Measurements from ENCODE around the gene STAG3.
"Not testable (repeated sequence)": the region's sequence is repeated elsewhere in the genome, so short reads cannot be mapped to it uniquely, and the experiment has no call there.

The STAG3 gene

DNA sequence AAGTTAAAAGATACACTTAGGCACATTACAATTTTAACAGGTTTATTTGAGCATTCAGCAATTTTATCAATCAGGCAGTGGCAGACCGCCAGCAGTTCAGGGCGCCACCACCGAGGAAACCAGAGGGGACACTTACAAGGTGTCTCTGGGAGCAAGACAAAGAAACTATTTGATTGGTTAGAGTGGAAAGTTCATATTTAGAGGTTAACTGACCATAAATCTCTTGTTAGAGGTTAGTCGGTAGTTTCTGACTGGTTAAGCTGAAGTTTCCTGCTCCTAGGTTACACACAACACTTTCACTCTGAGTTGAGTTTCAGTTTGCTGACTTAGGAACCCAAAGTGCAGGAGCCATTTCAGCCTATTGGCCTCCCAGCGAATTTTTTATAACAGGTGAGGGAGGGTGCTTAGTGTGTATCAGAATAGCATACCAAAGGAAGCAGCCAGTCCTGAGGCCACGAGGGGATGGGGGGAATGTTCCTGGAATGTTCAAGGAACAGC, 31.2 kb downstream of the STAG3 start:
- H3K27me3 Mint-ChIP-seq (ENCODE audit: low read depth): no peaks in the 10 kb centered on the region
- peak overlapping the region; percentile 86 for H3K27ac Mint-ChIP-seq
- H3K9me3 Mint-ChIP-seq: no peaks in the 10 kb centered on the region
- peak overlapping the region; percentile 72 for H3K4me3 Mint-ChIP-seq
- peaks cover 44% of the 10 kb centered on the region for H3K4me1 Mint-ChIP-seq (ENCODE audit: low read depth)
- H3K36me3 Mint-ChIP-seq (ENCODE audit: low read depth): peaks cover 17% of the 10 kb centered on the region

DNA sequence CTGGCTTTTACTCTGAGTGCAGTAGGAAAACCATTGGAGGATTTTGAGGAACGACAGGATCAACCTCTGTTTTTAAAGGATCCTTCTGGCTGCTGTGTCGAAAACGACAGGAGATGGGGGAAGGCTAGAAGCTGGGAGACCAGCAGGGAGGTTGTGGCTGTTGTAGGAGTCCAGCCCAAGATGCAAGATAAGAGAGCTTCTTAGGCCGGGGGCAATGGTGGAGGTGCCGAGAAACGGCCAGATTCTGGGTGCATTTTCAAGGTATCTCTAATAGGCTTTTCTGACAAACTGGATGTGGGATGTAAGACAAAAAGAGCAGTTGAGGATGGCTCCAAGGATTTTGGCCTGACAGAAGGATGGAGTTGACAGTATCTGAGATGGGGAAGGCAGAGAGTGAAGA, 31.8 kb downstream of the STAG3 start:
- peak overlapping the region; percentile 72 for H3K4me3 Mint-ChIP-seq
- peaks cover 14% of the 10 kb centered on the region for H3K36me3 Mint-ChIP-seq (ENCODE audit: low read depth)
- no peaks in the 10 kb centered on the region for H3K27me3 Mint-ChIP-seq (ENCODE audit: low read depth)
- H3K9me3 Mint-ChIP-seq: no peaks in the 10 kb centered on the region
- peaks cover 44% of the 10 kb centered on the region for H3K4me1 Mint-ChIP-seq (ENCODE audit: low read depth)
- peak overlapping the region; percentile 86 for H3K27ac Mint-ChIP-seq

DNA sequence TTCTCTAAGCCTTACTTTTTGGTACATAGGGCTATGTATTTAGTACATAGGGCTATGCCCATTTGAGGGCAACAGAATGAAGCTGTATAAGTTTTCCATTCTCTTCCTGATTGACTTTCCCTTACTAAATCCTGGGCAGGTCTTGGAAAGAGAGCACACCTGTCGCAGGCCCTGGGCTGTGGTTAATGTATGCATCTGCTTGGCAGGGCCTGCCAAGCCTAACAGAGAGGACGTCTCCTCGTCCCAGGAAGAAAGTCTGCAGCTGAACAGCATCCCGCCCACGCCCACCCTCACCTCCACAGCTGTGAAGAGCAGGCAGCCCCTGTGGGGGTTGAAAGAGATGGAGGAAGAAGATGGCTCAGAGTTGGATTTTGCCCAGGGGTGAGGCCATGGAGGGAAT, 33.1 kb downstream of the STAG3 start:
- Mint-ChIP-seq H3K27me3 (ENCODE audit: low read depth) (no peaks in the 10 kb centered on the region), H3K9me3 (no peaks in the 10 kb centered on the region), H3K27ac (peak overlapping the region; percentile 76), H3K36me3 (ENCODE audit: low read depth) (peaks cover 16% of the 10 kb centered on the region), H3K4me1 (ENCODE audit: low read depth) (peaks cover 54% of the 10 kb centered on the region), H3K4me3 (peak overlapping the region; percentile 22)

DNA sequence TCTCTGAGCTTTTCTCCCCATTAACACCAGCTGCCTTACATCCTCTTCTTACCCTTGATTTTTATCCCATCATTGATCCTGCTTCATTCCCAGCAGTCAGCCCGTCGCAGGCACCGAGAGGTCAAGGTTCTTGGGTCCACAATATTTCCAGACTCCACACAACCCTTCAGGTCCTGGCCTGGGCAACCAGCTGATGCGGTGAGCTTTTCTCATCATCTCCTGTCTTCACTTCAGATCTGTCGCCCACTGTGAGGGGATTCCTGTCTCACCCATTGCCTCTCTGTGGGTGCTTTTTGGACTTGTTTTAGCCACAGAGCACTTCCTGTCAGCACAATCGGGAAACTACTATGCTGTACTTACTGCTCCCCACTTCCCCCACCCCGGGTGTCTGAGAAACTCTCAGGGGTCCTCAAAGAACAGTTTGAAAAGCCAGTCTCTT, 33.6 kb downstream of the STAG3 start:
- Mint-ChIP-seq H3K9me3 (no peaks in the 10 kb centered on the region), H3K4me3 (peak overlapping the region; percentile 87), H3K4me1 (ENCODE audit: low read depth) (peaks cover 56% of the 10 kb centered on the region), H3K27ac (peak overlapping the region; percentile 98), H3K36me3 (ENCODE audit: low read depth) (peaks cover 16% of the 10 kb centered on the region), H3K27me3 (ENCODE audit: low read depth) (no peaks in the 10 kb centered on the region)

DNA sequence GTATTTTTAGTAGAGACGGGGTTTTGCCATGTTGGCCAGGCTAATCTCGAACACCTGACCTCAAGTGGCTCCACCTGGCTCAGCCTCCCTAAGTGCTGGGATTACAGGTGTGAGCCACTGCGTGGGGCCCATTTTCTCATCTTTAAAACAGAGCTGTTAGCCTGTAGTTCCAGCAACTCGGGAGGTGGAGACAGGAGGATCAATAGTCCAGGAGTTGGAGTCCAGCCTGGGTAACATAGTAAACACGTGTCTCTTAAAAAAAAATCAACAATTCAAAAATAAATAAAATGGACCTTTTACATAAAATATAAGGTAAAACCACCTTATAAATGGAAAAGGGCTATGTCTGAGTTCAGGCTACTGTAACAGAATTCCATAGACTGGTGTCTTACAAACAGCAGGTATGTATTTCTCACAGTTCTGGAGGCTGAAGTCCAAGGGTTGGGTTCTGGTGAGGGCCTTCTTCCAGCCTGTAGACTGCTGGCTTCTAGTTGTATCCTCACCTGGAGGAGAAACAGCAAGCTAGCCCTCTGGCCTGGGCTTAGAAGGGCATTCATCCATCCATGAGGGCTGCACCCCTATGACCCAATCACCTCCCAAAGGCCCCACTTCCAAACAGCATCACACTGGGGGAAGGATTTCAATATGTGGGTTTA, 35.0 kb downstream of the STAG3 start:
- H3K4me3 Mint-ChIP-seq: no peak overlapping the region
- H3K36me3 Mint-ChIP-seq (ENCODE audit: low read depth): peaks cover 11% of the 10 kb centered on the region
- H3K9me3 Mint-ChIP-seq: no peaks in the 10 kb centered on the region
- H3K27me3 Mint-ChIP-seq (ENCODE audit: low read depth): no peaks in the 10 kb centered on the region
- peaks cover 65% of the 10 kb centered on the region for H3K4me1 Mint-ChIP-seq (ENCODE audit: low read depth)
- peak overlapping the region; percentile 41 for H3K27ac Mint-ChIP-seq

DNA sequence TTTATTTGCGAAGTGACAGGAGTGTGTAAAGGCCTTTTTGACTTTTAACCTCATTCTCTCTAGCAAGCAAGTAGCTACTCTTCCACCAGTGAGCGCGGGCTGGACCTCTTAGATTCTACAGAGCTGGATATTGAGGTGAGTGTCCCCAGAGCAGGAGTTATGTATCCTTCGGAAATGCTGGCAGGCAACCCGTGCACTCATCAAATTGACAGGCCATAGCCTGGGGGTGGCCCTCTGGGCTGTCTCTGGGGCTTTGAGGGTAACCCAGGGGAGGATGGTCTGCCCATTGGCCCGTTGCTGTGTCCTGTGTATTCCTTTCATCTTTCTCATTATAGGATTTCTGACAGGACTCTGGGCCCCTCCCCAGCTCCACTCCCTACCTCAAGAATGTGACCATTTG, 36.0 kb downstream of the STAG3 start:
- H3K27ac Mint-ChIP-seq: peak overlapping the region; percentile 41
- H3K9me3 Mint-ChIP-seq: no peaks in the 10 kb centered on the region
- H3K4me1 Mint-ChIP-seq (ENCODE audit: low read depth): peaks cover 63% of the 10 kb centered on the region
- peaks cover 11% of the 10 kb centered on the region for H3K36me3 Mint-ChIP-seq (ENCODE audit: low read depth)
- no peak overlapping the region for H3K4me3 Mint-ChIP-seq
- no peaks in the 10 kb centered on the region for H3K27me3 Mint-ChIP-seq (ENCODE audit: low read depth)

DNA sequence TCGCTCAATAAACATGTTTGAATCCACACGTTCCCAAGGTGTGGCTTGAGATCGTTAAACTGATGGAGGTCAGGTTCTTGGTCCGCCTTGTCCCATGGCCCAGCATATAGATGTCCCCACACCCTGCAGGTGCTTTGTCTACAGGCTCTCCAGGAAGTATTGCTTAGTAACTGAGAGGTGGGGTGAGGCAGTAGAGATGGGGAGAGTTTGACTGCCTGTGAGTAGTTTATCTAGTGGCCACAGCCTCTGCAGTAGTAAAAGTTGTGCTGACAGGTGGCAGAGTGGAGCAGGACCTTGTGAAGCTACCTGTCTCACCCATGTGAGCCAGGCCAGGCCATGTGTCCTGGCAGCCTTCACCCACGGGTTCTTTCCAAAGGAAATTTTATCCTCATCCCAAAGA, 36.6 kb downstream of the STAG3 start:
- not testable (repeated sequence) for H3K9me3 Mint-ChIP-seq; H3K27me3 Mint-ChIP-seq (ENCODE audit: low read depth)
- Mint-ChIP-seq H3K4me1 (ENCODE audit: low read depth) (peaks cover 62% of the 10 kb centered on the region), H3K36me3 (ENCODE audit: low read depth) (peaks cover 10% of the 10 kb centered on the region), H3K4me3 (peak overlapping the region; percentile 43), H3K27ac (peak overlapping the region; percentile 68)

DNA sequence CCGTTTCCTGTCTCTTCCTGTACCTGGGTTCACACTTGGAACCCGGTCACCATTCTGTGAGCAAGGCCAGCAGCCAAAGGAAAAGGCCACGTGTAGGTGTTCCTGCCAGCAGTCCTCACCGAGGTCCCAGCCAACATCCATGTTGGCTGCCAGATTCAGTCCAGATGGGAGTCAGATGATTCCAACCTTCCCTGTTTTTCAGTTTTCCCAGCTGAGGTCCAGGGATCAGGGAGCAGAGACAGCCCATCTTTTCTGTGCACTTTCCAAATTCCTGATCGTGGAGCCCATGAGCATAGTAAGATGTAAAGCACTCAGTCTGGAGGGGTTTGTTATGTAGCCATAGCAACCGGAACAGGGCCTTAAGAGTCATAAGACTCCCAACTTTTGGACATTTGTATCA, 38.2 kb downstream of the STAG3 start:
- H3K4me1 Mint-ChIP-seq (ENCODE audit: low read depth): peaks cover 47% of the 10 kb centered on the region
- no peaks in the 10 kb centered on the region for H3K27me3 Mint-ChIP-seq (ENCODE audit: low read depth)
- H3K4me3 Mint-ChIP-seq: no peak overlapping the region
- H3K27ac Mint-ChIP-seq: no peak overlapping the region
- H3K9me3 Mint-ChIP-seq: no peaks in the 10 kb centered on the region
- H3K36me3 Mint-ChIP-seq (ENCODE audit: low read depth): peaks cover 17% of the 10 kb centered on the region

DNA sequence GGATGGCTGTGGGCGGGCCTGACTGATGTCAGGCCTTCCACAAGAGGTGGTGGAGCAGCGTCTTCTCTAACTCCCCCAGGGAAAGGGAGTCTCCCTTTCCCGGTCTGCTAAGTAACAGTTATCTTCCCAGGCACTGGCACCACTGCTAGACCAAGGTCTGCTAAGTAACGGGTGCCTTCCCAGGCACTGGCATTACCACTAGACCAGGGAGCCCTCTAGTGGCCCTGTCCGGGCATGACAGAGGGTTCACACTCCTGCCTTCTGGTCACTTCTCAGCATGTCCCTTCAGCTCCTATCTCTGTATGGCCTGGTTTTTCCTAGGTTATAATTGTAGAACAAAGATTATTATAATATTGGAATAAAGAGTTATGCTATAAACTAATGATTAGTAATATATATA, 40.2 kb downstream of the STAG3 start:
- Mint-ChIP-seq H3K27ac (peak overlapping the region; percentile 98), H3K4me1 (ENCODE audit: low read depth) (peaks cover 55% of the 10 kb centered on the region), H3K36me3 (ENCODE audit: low read depth) (peaks cover 31% of the 10 kb centered on the region)
- not testable (repeated sequence) for H3K9me3 Mint-ChIP-seq; H3K4me3 Mint-ChIP-seq; H3K27me3 Mint-ChIP-seq (ENCODE audit: low read depth)

DNA sequence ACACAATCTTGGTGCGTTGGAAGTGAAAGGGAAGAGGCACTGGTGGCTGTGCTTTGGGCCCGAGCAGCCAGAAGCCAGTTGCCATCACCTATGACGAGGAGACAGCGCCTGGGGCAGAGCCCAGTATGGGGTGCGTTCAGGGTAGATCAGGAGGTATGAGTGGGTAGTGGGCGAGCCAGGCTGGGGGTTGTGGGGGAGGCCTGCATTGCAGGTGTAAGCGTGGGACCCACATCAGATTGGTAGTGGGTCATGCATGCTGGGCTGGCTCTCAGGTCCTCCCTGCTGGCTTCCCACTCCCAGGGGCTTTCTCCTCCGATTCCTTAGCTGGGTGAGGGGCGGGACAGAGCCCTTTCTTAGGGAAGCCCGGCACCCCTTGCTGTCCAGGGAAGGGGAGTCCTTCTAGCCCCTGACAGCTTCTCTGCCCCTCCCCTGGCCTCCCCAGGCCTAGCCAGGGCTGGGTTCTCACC, 41.6 kb downstream of the STAG3 start:
- peaks cover 60% of the 10 kb centered on the region for H3K4me1 Mint-ChIP-seq (ENCODE audit: low read depth)
- H3K27ac Mint-ChIP-seq: peak overlapping the region; percentile 98
- peaks cover 40% of the 10 kb centered on the region for H3K36me3 Mint-ChIP-seq (ENCODE audit: low read depth)
- no peaks in the 10 kb centered on the region for H3K27me3 Mint-ChIP-seq (ENCODE audit: low read depth)
- peak overlapping the region; percentile 96 for H3K4me3 Mint-ChIP-seq
- H3K9me3 Mint-ChIP-seq: no peaks in the 10 kb centered on the region

DNA sequence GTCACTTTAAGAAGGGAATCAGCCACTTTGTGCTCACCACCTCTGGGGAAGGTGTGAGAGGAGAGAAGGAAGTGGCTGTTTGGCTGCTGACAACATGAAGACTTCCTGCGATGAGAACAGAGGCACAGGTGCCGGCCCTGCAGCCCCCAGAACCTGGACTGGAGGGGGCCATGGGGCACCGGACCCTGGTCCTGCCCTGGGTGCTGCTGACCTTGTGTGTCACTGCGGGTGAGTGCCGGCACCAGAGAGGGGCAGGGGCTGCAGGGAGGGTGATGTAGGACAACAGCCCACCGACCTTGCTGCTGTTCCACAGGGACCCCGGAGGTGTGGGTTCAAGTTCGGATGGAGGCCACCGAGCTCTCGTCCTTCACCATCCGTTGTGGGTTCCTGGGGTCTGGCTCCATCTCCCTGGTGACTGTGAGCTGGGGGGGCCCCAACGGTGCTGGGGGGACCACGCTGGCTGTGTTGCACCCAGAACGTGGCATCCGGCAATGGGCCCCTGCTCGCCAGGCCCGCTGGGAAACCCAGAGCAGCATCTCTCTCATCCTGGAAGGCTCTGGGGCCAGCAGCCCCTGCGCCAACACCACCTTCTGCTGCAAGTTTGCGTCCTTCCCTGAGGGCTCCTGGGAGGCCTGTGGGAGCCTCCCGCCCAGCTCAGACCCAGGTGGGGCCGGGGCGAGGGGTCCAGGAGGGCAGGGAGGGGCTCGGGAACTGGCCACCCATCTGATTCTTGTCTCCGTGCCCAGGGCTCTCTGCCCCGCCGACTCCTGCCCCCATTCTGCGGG, 42.3 kb downstream of the STAG3 start, which contains the start of gene PVRIG:
PVRIG (plus strand) TSS at position 149 of the 785 bp plus-strand sequence; CDS start at position 171, 22 bp downstream.
- peak within 1 kb of the TSS; percentile 96 for H3K4me3 Mint-ChIP-seq
- peaks cover 61% of the 10 kb centered on the region for H3K4me1 Mint-ChIP-seq (ENCODE audit: low read depth)
- not testable (repeated sequence) for H3K27me3 Mint-ChIP-seq (ENCODE audit: low read depth); H3K9me3 Mint-ChIP-seq
- peaks cover 44% of the 10 kb centered on the region for H3K36me3 Mint-ChIP-seq (ENCODE audit: low read depth)
- H3K27ac Mint-ChIP-seq: peak within 1 kb of the TSS; percentile 98

DNA sequence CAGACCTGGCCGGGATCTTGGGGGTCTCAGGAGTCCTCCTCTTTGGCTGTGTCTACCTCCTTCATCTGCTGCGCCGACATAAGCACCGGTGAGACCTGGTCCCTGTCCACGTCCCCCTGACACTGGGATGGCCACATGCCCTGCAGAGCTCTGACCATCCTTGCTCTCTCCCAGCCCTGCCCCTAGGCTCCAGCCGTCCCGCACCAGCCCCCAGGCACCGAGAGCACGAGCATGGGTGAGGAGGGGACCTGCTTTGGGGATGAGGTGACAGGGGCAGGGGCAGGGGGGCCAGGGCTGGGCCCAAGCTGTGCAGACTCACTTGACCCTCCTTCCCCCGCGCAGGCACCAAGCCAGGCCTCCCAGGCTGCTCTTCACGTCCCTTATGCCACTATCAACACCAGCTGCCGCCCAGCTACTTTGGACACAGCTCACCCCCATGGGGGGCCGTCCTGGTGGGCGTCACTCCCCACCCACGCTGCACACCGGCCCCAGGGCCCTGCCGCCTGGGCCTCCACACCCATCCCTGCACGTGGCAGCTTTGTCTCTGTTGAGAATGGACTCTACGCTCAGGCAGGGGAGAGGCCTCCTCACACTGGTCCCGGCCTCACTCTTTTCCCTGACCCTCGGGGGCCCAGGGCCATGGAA, 43.0 kb downstream of the STAG3 start:
- H3K4me3 Mint-ChIP-seq: peak overlapping the region; percentile 96
- peaks cover 56% of the 10 kb centered on the region for H3K4me1 Mint-ChIP-seq (ENCODE audit: low read depth)
- H3K36me3 Mint-ChIP-seq (ENCODE audit: low read depth): peaks cover 42% of the 10 kb centered on the region
- no peaks in the 10 kb centered on the region for H3K27me3 Mint-ChIP-seq (ENCODE audit: low read depth)
- no peaks in the 10 kb centered on the region for H3K9me3 Mint-ChIP-seq
- peak overlapping the region; percentile 98 for H3K27ac Mint-ChIP-seq

DNA sequence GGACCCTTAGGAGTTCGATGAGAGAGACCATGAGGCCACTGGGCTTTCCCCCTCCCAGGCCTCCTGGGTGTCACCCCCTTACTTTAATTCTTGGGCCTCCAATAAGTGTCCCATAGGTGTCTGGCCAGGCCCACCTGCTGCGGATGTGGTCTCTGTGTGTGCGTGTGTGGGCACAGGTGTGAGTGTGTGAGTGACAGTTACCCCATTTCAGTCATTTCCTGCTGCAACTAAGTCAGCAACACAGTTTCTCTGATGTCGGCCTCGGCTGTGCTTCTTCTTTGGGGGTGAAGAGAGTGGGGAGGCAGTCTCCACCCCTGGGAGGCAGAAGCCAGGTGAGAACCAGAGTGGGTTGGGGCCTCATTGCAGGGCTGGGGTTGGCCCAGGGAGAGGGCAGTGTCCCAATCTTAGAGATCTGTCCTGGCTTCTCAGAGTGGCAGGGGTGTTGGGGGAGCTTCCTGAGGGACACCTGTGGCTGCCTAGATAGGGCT, 43.6 kb downstream of the STAG3 start:
- Mint-ChIP-seq H3K9me3 (no peaks in the 10 kb centered on the region), H3K27ac (peak overlapping the region; percentile 98), H3K4me3 (peak overlapping the region; percentile 96), H3K4me1 (ENCODE audit: low read depth) (peaks cover 54% of the 10 kb centered on the region), H3K27me3 (ENCODE audit: low read depth) (no peaks in the 10 kb centered on the region), H3K36me3 (ENCODE audit: low read depth) (peaks cover 42% of the 10 kb centered on the region)

DNA sequence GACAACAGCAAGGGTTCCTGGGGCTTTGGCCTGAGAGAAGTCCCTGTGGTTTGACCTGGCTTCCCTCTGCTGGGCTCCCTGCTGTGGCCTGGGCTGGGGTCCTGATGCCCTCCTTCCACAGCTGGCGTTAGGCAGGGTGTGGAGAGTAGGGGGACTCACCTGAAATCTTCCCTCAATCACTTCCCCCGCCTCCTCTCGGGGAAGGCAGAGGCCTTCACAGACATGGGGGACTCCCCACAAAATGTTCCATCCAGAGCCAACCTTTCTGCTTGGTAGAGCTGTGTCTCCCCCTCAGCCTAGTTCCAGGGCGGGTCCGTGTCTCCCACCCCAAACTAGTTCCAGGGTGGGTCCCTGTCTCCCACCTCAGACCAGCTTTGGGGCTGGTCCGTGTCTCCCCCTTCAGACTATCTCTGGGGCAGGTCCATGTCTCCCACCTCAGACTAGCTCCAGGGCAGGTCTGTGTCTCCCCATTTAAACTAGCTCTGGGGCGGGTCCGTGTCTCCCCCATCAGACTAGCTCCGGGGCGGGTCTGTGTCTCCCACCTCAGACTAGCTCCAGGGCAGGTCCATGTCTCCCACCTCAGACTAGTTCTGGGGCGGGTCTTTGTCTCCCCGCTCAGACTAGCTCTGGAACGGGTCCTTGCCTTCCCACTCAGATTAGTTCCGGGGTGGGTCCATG, 44.2 kb downstream of the STAG3 start:
- Mint-ChIP-seq H3K9me3 (no peaks in the 10 kb centered on the region), H3K4me1 (ENCODE audit: low read depth) (peaks cover 53% of the 10 kb centered on the region), H3K4me3 (peak overlapping the region; percentile 96), H3K27me3 (ENCODE audit: low read depth) (no peaks in the 10 kb centered on the region), H3K36me3 (ENCODE audit: low read depth) (peaks cover 42% of the 10 kb centered on the region), H3K27ac (peak overlapping the region; percentile 98)

Measured in T-helper 1 cell treated with Interleukin-12 subunit alpha and Interleukin-12 subunit beta and Interleukin-4 antibody, amounts not matched to agents 30 μg/mL and 1 μg/mL, for 36 hours (primary cell).